ENCODE measurements around the gene TRNP1.

Gene TRNP1

GRCh38 chr1:27004471-27005165, 11.1 kb downstream of the TRNP1 start:
- peaks cover 11% of the 10 kb centered on the region for H3K4me1 Mint-ChIP-seq

GRCh38 chr1:27005166-27005530, 11.7 kb downstream of the TRNP1 start:
- Mint-ChIP-seq H3K36me3 (no peaks in the 10 kb centered on the region), H3K9me3 (no peaks in the 10 kb centered on the region), H3K27me3 (no peaks in the 10 kb centered on the region), H3K4me3 (no peak overlapping the region), H3K4me1 (peaks cover 11% of the 10 kb centered on the region), H3K27ac (no peak overlapping the region)
- ATAC-seq = no peak

More at GRCh38 chr1:27004471-27005165, 11.1 kb downstream of the TRNP1 start:
- Mint-ChIP-seq H3K27ac (no peak overlapping the region), H3K4me3 (no peak overlapping the region), H3K27me3 (no peaks in the 10 kb centered on the region), H3K36me3 (no peaks in the 10 kb centered on the region), H3K9me3 (no peaks in the 10 kb centered on the region)
- no peak for ATAC-seq

GRCh38 chr1:27005648-27006496, 12.4 kb downstream of the TRNP1 start:
- no peaks in the 10 kb centered on the region for H3K36me3 Mint-ChIP-seq
- ATAC-seq = no peak
- no peaks in the 10 kb centered on the region for H3K27me3 Mint-ChIP-seq
- H3K4me1 Mint-ChIP-seq = peaks cover 11% of the 10 kb centered on the region
- H3K9me3 Mint-ChIP-seq = no peaks in the 10 kb centered on the region
- H3K27ac Mint-ChIP-seq = no peak overlapping the region
- H3K4me3 Mint-ChIP-seq = no peak overlapping the region

- H3K27me3 Mint-ChIP-seq = peaks cover 8% of the 10 kb centered on the region
- H3K27ac Mint-ChIP-seq = no peak overlapping the region
- no peaks in the 10 kb centered on the region for H3K9me3 Mint-ChIP-seq
- H3K36me3 Mint-ChIP-seq = no peaks in the 10 kb centered on the region
- no peak for ATAC-seq
- H3K4me3 Mint-ChIP-seq = no peak overlapping the region
- peaks cover 9% of the 10 kb centered on the region for H3K4me1 Mint-ChIP-seq
These were observed 13.2 kb downstream of the TRNP1 start for GRCh38 chr1:27006683-27007082.

GRCh38 chr1:27007909-27008582, 14.6 kb downstream of the TRNP1 start:
- H3K27me3 Mint-ChIP-seq = peaks cover 21% of the 10 kb centered on the region
- peaks cover 4% of the 10 kb centered on the region for H3K4me1 Mint-ChIP-seq
- H3K27ac Mint-ChIP-seq = no peak overlapping the region
- no peak overlapping the region for H3K4me3 Mint-ChIP-seq
- no peaks in the 10 kb centered on the region for H3K36me3 Mint-ChIP-seq
- ATAC-seq = no peak
- H3K9me3 Mint-ChIP-seq = no peaks in the 10 kb centered on the region

GRCh38 chr1:27009601-27010197, 16.2 kb downstream of the TRNP1 start:
- Mint-ChIP-seq H3K4me3 (no peak overlapping the region), H3K27me3 (peaks cover 23% of the 10 kb centered on the region), H3K4me1 (peaks cover 6% of the 10 kb centered on the region), H3K9me3 (no peaks in the 10 kb centered on the region), H3K36me3 (no peaks in the 10 kb centered on the region), H3K27ac (no peak overlapping the region)
- no peak for ATAC-seq

GRCh38 chr1:27010226-27010994, 16.9 kb downstream of the TRNP1 start:
- Mint-ChIP-seq H3K9me3 (no peaks in the 10 kb centered on the region), H3K4me3 (no peak overlapping the region), H3K4me1 (peaks cover 10% of the 10 kb centered on the region), H3K27ac (no peak overlapping the region), H3K36me3 (no peaks in the 10 kb centered on the region), H3K27me3 (peaks cover 23% of the 10 kb centered on the region)
- no peak for ATAC-seq

GRCh38 chr1:27011058-27011764, 17.7 kb downstream of the TRNP1 start:
- Mint-ChIP-seq H3K9me3 (no peaks in the 10 kb centered on the region), H3K27me3 (peaks cover 23% of the 10 kb centered on the region), H3K4me1 (peaks cover 12% of the 10 kb centered on the region), H3K27ac (no peak overlapping the region), H3K4me3 (no peak overlapping the region), H3K36me3 (no peaks in the 10 kb centered on the region)
- no peak for ATAC-seq

- ATAC-seq = no peak
- Mint-ChIP-seq H3K36me3 (no peaks in the 10 kb centered on the region), H3K9me3 (no peaks in the 10 kb centered on the region), H3K4me1 (peaks cover 12% of the 10 kb centered on the region), H3K4me3 (peak overlapping the region; percentile 37), H3K27ac (no peak overlapping the region), H3K27me3 (peaks cover 23% of the 10 kb centered on the region)
These were observed 18.6 kb downstream of the TRNP1 start for GRCh38 chr1:27011976-27012563.

- ATAC-seq = peak; percentile 42
- H3K9me3 Mint-ChIP-seq = no peaks in the 10 kb centered on the region
- peaks cover 23% of the 10 kb centered on the region for H3K27me3 Mint-ChIP-seq
- H3K27ac Mint-ChIP-seq = no peak overlapping the region
- H3K4me3 Mint-ChIP-seq = no peak overlapping the region
- H3K36me3 Mint-ChIP-seq = no peaks in the 10 kb centered on the region
- peaks cover 12% of the 10 kb centered on the region for H3K4me1 Mint-ChIP-seq
These were observed 21.8 kb downstream of the TRNP1 start for GRCh38 chr1:27015260-27015659.

GRCh38 chr1:27016376-27016775, 22.9 kb downstream of the TRNP1 start:
- Mint-ChIP-seq H3K27ac (no peak overlapping the region), H3K4me1 (peaks cover 12% of the 10 kb centered on the region), H3K36me3 (no peaks in the 10 kb centered on the region), H3K9me3 (no peaks in the 10 kb centered on the region), H3K27me3 (peaks cover 18% of the 10 kb centered on the region), H3K4me3 (no peak overlapping the region)
- ATAC-seq = no peak

GRCh38 chr1:27017207-27017606, 23.7 kb downstream of the TRNP1 start:
- Mint-ChIP-seq H3K9me3 (no peaks in the 10 kb centered on the region), H3K27ac (no peak overlapping the region), H3K27me3 (peaks cover 10% of the 10 kb centered on the region), H3K4me1 (peaks cover 12% of the 10 kb centered on the region), H3K36me3 (no peaks in the 10 kb centered on the region), H3K4me3 (no peak overlapping the region)
- ATAC-seq = no peak

GRCh38 chr1:27018316-27018715, 24.8 kb downstream of the TRNP1 start:
- H3K27me3 Mint-ChIP-seq = no peaks in the 10 kb centered on the region
- H3K36me3 Mint-ChIP-seq = no peaks in the 10 kb centered on the region
- peaks cover 6% of the 10 kb centered on the region for H3K4me1 Mint-ChIP-seq
- no peak overlapping the region for H3K4me3 Mint-ChIP-seq
- H3K9me3 Mint-ChIP-seq = no peaks in the 10 kb centered on the region
- no peak for ATAC-seq
- no peak overlapping the region for H3K27ac Mint-ChIP-seq
